Left lung (tissue), 10 donors: Measurements from ENCODE around the gene ARL5A. TPM values are rescaled to one million over a fixed set of nuclear protein-coding genes. Genes with fewer than 3 reads are reported as not detected.

ENCODE experiments used
- ATAC-seq: fragments of 200-7000 bp; cut with Tn5 transposase; one replicate; pipeline ENCODE4 v1.9.1; 2020; ENCODE audit warnings: moderate library complexity
- DNase-seq, 4 donors: peaks; one replicate each; pipeline ENCODE4 v3.0.0-alpha.2; 2013 to 2020
- H3K27ac ChIP-seq, 2 donors: fragments of 200-600 bp; sonication (generic) in 1 of 2; one replicate each; pipeline versions ENCODE4 v1.5.0 to v1.8.0; 2020 to 2021
- H3K27me3 ChIP-seq, 2 donors: fragments of 200-600 bp; sonication (generic) in 1 of 2; one replicate each; pipeline versions ENCODE4 v1.5.0 to v1.8.0; 2020 to 2021
- H3K36me3 ChIP-seq, 2 donors: fragments of 200-600 bp; sonication (generic) in 1 of 2; one replicate each; pipeline versions ENCODE4 v1.5.0 to v1.8.0; 2020 to 2021
- H3K4me1 ChIP-seq, 2 donors: fragments of 200-600 bp; one replicate each; pipeline ENCODE4 v1.8.0; 2021
- H3K4me3 ChIP-seq, 2 donors: fragments of 200-600 bp; sonication (generic) in 1 of 2; one replicate each; pipeline versions ENCODE4 v1.5.0 to v1.8.0; 2020 to 2021; ENCODE audit warnings: mild to moderate bottlenecking in 1 of 2
- H3K9me3 ChIP-seq, 2 donors: fragments of 200-600 bp; sonication (generic) in 1 of 2; one replicate each; pipeline versions ENCODE4 v1.5.0 to v1.8.0; 2020 to 2021
- CTCF ChIP-seq, 2 donors: fragments of 200-600 bp; sonication (generic) in 1 of 2; IDR thresholded peaks; one replicate each; pipeline versions ENCODE4 v1.5.0 to v1.8.0; 2021; ENCODE audit warnings: antibody characterized with exemption in 2 of 2
- intact Hi-C, 2 donors: fragments of 100-400 bp; cut with DNase I; formaldehyde crosslinking; loops; one replicate each; pipeline versions ENCODE4 v1.11.2 to v1.14.2; 2022
- polyA plus RNA-seq, 6 donors: library from polyadenylated mRNA; unstranded; fragments of 120-200 nt; gene quantifications; one replicate each; pipeline ENCODE4 v1.2.1, GENCODE V29; 2013; ENCODE audit not compliant: insufficient read length in 6 of 6
- total RNA-seq, 2 donors: library from RNA; stranded (reverse); fragmentation: NEBNext Ultra II Directional; extraction: Animal tissue kit (Norgen Biotek cat#: 25700); gene quantifications; one replicate each; pipeline ENCODE4 v1.2.1, GENCODE V29; 2021
- donor health status: DM: no; HTN: yes; CAD: no.
- donor health status: DM: no; HTN: no; CAD: no.

Gene ARL5A
- total and polyA plus RNA-seq, 8 donors, result 41.2 to 58.0 (median 48.6) TPM

- Histone ChIP-seq H3K4me3 (no peak overlapping the region), H3K4me1 (no peaks in the 10 kb centered on the region), H3K27me3 (no peaks in the 10 kb centered on the region), H3K9me3 (no peaks in the 10 kb centered on the region), H3K36me3 (no peaks in the 10 kb centered on the region), H3K27ac (no peak overlapping the region)
- intact Hi-C loops, result no loop called here
- DNase-seq, result no peak
- TF ChIP-seq CTCF (IDR thresholded peaks at IDR 0.05), result no peak
- no peak for ATAC-seq
Observed at GRCh38 chr2:151862700-151863099, 34.5 kb upstream of the ARL5A start.

GRCh38 chr2:151861174-151861573 is 33.0 kb upstream of the ARL5A start:
- no peak overlapping the region for H3K27ac ChIP-seq
- intact Hi-C loops, result no loop called here
- H3K9me3 ChIP-seq, result no peaks in the 10 kb centered on the region
- DNase-seq (no peak), ATAC-seq (no peak)
- H3K4me1 ChIP-seq, result no peaks in the 10 kb centered on the region
- no peak for TF ChIP-seq CTCF (IDR thresholded peaks at IDR 0.05)
- H3K27me3 ChIP-seq, result no peaks in the 10 kb centered on the region
- H3K4me3 ChIP-seq, result no peak overlapping the region
- no peaks in the 10 kb centered on the region for H3K36me3 ChIP-seq

- no peaks in the 10 kb centered on the region for H3K9me3 ChIP-seq
- no peak overlapping the region for H3K27ac ChIP-seq
- H3K4me3 ChIP-seq, result no peak overlapping the region
- H3K4me1 ChIP-seq, result no peaks in the 10 kb centered on the region
- intact Hi-C loops, result no loop called here
- no peaks in the 10 kb centered on the region for H3K27me3 ChIP-seq
- no peak for TF ChIP-seq CTCF (IDR thresholded peaks at IDR 0.05)
- ATAC-seq (no peak), DNase-seq (no peak)
- H3K36me3 ChIP-seq, result no peaks in the 10 kb centered on the region
Observed at GRCh38 chr2:151860613-151861146, 32.5 kb upstream of the ARL5A start.

GRCh38 chr2:151860210-151860609 is 32.0 kb upstream of the ARL5A start:
- H3K36me3 ChIP-seq, result no peaks in the 10 kb centered on the region
- no peaks in the 10 kb centered on the region for H3K27me3 ChIP-seq
- ATAC-seq (no peak), DNase-seq (no peak)
- no peak overlapping the region for H3K4me3 ChIP-seq
- no peaks in the 10 kb centered on the region for H3K4me1 ChIP-seq
- H3K9me3 ChIP-seq, result no peaks in the 10 kb centered on the region
- intact Hi-C loops, result no loop called here
- no peak overlapping the region for H3K27ac ChIP-seq
- no peak for TF ChIP-seq CTCF (IDR thresholded peaks at IDR 0.05)

GRCh38 chr2:151857650-151858049 is 29.4 kb upstream of the ARL5A start:
- no peak for TF ChIP-seq CTCF (IDR thresholded peaks at IDR 0.05)
- Histone ChIP-seq H3K4me3 (no peak overlapping the region), H3K27ac (peak overlapping the region in 1 of 2 donors; percentile 49), H3K36me3 (no peaks in the 10 kb centered on the region), H3K9me3 (no peaks in the 10 kb centered on the region), H3K27me3 (no peaks in the 10 kb centered on the region), H3K4me1 (no peaks in the 10 kb centered on the region)
- ATAC-seq (peak; percentile 98), DNase-seq (peak in 2 of 4 donors; percentile 20 to 58)
- intact Hi-C loops, result no loop called here
